OCI-LY3 (cell line): Measurements from ENCODE around the gene PC.

ENCODE experiments used
- H2AFZ ChIP-seq: fragments of 200-600, 300-600 bp; shearing (Covaris generic); 2 replicates; pipeline ENCODE4 v1.6.0; 2014; ENCODE audit warnings: antibody characterized with exemption, low read depth, low read length
- H3K27ac ChIP-seq: fragments of 200-600, 300-600 bp; sonication (generic); 2 replicates; pipeline ENCODE4 v1.5.1; 2014; ENCODE audit warnings: mild to moderate bottlenecking, low read length, moderate library complexity, mixed read lengths
- H3K27me3 ChIP-seq: fragments of 200-600, 300-600 bp; sonication (generic); 2 replicates; pipeline ENCODE4 v1.6.1; 2014; ENCODE audit warnings: low read depth, low read length, mixed read lengths
- H3K36me3 ChIP-seq: fragments of 200-600, 300-600 bp; sonication (generic); replicated peaks from 2 replicates; pipeline ENCODE3; 2014; ENCODE audit warnings: low read depth, low read length, mixed read lengths
- H3K4me1 ChIP-seq: fragments of 300-600, 200-600 bp; sonication (generic); 2 replicates; pipeline ENCODE4 v1.6.1; 2014; ENCODE audit warnings: low read length, mixed read lengths
- H3K4me2 ChIP-seq: fragments of 200-600, 300-600 bp; sonication (generic); 2 replicates; pipeline ENCODE4 v1.6.1; 2014; ENCODE audit warnings: low read length, mixed read lengths
- H3K4me3 ChIP-seq: fragments of 300-600, 200-600 bp; sonication (generic); 2 replicates; pipeline ENCODE4 v1.5.1; 2014; ENCODE audit warnings: antibody characterized with exemption, mild to moderate bottlenecking, low read length, moderate library complexity
- H3K79me2 ChIP-seq: fragments of 300-600, 200-600 bp; shearing (Covaris generic); 2 replicates; pipeline ENCODE4 v1.6.1; 2014; ENCODE audit warnings: mild to moderate bottlenecking, low read length, mixed read lengths
- H3K9ac ChIP-seq: fragments of 300-600, 200-600 bp; shearing (Covaris generic); 2 replicates; pipeline ENCODE4 v1.6.0; 2014; ENCODE audit warnings: mild to moderate bottlenecking, low read length, moderate library complexity
- H3K9me3 ChIP-seq: fragments of 200-600, 300-600 bp; shearing (Covaris generic); 2 replicates; pipeline ENCODE4 v1.6.1; 2014; ENCODE audit warnings: low read length, mixed read lengths; ENCODE audit not compliant: insufficient read depth
- H4K20me1 ChIP-seq: fragments of 200-600, 300-600 bp; sonication (generic); 2 replicates; pipeline ENCODE4 v1.6.1; 2016; ENCODE audit warnings: low read length, mixed read lengths; ENCODE audit not compliant: insufficient read depth
- EZH2phosphoT487 ChIP-seq: fragments of 200-600 bp; shearing (Covaris generic); IDR thresholded peaks from 2 replicates; pipeline ENCODE4 v1.6.1; 2018; ENCODE audit warnings: antibody characterized with exemption, mixed run types, low read depth
- TF ChIP-seq, protein P1 (sequence below): fragments of 200-600, 300-600 bp; sonication (generic); IDR thresholded peaks from 2 replicates; pipeline ENCODE4 v1.5.1; 2014; ENCODE audit warnings: antibody characterized with exemption, low read length, low read depth

The PC gene

DNA sequence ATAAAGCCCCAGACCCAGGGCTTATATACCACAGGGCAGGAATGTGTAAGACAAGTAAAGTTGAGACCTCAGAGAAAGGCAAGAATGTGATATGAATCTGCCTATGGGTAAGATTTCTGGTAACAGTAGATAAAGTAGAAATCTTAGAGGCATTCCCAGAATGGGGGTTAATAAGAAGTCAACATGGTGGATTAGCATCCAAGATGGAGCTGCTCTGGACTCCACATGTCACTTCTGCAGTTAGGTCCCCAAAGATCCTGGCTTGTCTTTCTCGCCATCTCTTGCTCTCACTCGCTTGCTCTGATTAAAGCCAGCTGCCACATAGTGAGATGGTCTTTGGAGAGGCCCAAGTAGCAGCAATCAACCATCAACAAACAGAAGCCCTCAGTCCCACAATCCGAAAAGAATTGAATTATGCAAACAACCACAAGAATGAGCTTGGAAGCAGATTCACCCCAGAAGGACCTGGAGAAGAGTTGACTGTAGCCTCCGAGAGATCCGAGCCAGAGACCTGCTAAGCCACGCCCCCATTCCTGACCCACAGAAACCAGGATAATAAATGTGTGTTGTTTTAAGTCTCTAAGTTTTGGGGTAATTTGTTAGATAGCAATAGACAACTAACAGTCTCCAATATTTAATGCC, 11.5 kb upstream of the PC start:
- no peak overlapping the region for H3K27ac ChIP-seq

DNA sequence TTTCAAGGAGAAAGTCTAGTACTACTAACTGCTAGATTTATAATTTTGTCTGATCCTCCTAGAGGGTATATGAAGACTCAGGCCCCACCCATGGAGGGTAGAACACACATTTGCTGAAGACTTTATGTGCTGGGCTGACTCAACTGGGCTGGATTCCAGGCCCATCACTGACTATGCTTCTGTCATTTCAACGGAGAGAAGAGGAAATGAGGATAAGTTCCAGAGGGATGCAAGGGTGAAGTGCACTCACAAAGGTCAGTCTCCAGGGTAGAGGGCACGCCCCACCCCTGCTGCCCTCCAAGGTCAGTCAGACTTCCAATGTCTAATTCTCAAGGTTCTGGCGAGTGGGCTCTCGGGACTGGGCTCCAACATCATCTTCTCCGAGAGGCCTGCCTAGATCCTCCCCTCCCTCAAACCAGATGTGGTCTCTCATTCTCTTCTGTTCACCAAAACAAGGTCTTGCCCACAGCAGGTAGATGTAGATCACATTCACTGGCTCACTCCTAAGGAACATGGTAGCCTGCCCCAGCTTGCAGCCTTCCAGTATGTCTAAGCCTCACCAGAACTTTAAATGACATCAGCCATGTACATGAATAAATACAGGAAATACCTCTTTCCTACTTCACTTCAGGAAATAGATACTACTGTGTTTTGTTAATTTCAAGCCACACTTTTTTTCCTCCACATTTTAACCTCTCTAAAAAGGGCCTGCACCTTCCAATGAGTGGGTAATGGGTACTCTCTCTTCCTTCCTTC, 9.7 kb upstream of the PC start:
- no peak overlapping the region for H2AFZ ChIP-seq

More for the DNA sequence above, 11.5 kb upstream of the PC start:
- Histone ChIP-seq H4K20me1 (no peaks in the 10 kb centered on the region), H3K36me3 (no peaks in the 10 kb centered on the region), H3K4me1 (no peaks in the 10 kb centered on the region), H3K9ac (no peak overlapping the region), H3K9me3 (no peaks in the 10 kb centered on the region), H3K79me2 (no peaks in the 10 kb centered on the region), H3K27me3 (peaks cover 6% of the 10 kb centered on the region; the same call in 1 of the 2 replicates), H3K4me2 (no peak overlapping the region), H3K4me3 (no peak overlapping the region), H2AFZ (no peak overlapping the region)
- TF ChIP-seq EZH2phosphoT487: no peak
- TF ChIP-seq, protein P1, sequence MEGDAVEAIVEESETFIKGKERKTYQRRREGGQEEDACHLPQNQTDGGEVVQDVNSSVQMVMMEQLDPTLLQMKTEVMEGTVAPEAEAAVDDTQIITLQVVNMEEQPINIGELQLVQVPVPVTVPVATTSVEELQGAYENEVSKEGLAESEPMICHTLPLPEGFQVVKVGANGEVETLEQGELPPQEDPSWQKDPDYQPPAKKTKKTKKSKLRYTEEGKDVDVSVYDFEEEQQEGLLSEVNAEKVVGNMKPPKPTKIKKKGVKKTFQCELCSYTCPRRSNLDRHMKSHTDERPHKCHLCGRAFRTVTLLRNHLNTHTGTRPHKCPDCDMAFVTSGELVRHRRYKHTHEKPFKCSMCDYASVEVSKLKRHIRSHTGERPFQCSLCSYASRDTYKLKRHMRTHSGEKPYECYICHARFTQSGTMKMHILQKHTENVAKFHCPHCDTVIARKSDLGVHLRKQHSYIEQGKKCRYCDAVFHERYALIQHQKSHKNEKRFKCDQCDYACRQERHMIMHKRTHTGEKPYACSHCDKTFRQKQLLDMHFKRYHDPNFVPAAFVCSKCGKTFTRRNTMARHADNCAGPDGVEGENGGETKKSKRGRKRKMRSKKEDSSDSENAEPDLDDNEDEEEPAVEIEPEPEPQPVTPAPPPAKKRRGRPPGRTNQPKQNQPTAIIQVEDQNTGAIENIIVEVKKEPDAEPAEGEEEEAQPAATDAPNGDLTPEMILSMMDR: no peak

DNA sequence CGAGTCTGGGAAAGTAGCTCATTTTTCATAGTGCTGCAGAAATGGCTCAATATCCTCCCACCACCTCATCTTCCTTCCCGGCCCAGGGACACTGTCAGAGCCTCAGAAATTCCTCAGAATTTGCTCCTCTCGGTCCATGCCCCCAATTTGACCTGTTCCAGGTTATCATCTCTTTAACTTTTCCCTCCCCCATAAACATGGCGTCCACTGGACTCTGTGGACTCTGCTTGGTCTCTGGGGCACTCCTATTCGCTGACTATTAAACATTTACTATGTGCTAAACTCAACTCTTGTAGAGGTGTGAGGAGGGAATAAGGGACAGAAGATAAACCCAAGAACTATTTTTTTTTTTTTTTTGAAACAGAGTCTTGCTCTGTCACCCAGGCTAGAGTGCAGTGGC, 8.2 kb upstream of the PC start:
- no peaks in the 10 kb centered on the region for H4K20me1 ChIP-seq
- peaks cover 6% of the 10 kb centered on the region; the same call in 1 of the 2 replicates for H3K27me3 ChIP-seq
- no peak overlapping the region for H3K27ac ChIP-seq
- H3K9me3 ChIP-seq: no peaks in the 10 kb centered on the region
- H3K4me3 ChIP-seq: no peak overlapping the region
- no peak overlapping the region for H3K4me2 ChIP-seq
- H3K36me3 ChIP-seq: no peaks in the 10 kb centered on the region
- no peaks in the 10 kb centered on the region for H3K79me2 ChIP-seq
- peaks cover 5% of the 10 kb centered on the region; the same call in 1 of the 2 replicates for H3K4me1 ChIP-seq
- no peak overlapping the region for H3K9ac ChIP-seq
- TF ChIP-seq EZH2phosphoT487: no peak
- TF ChIP-seq, protein P1: no peak
- no peak overlapping the region; the same call in 1 of the 2 replicates for H2AFZ ChIP-seq

More for the DNA sequence above, 9.7 kb upstream of the PC start:
- peaks cover 6% of the 10 kb centered on the region; the same call in 1 of the 2 replicates for H3K27me3 ChIP-seq
- no peaks in the 10 kb centered on the region for H3K79me2 ChIP-seq
- no peaks in the 10 kb centered on the region for H3K4me1 ChIP-seq
- H3K27ac ChIP-seq: no peak overlapping the region
- H3K36me3 ChIP-seq: no peaks in the 10 kb centered on the region
- H3K9me3 ChIP-seq: no peaks in the 10 kb centered on the region
- no peak for TF ChIP-seq EZH2phosphoT487
- TF ChIP-seq, protein P1: no peak
- H3K4me2 ChIP-seq: no peak overlapping the region
- no peak overlapping the region for H3K4me3 ChIP-seq
- H4K20me1 ChIP-seq: no peaks in the 10 kb centered on the region
- no peak overlapping the region for H3K9ac ChIP-seq

DNA sequence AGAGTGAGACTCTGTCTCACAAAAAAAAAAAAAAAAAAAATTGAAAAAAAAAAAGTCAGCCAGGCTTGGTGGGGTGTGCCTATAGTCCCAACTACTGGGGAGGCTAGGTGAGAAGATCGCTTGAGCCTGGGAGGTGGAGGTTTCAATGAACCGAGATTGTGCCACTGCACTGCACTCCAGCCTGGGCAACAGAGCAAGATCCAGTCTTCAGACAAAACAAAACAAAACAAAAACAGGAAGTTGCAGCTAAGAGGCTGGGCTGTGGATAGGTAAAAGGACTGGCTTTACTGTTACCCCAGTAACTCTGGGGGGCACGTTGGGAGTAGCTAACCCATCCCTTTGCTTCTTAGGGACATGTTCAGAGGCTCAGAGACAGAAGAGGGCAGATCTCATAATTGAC, 6.3 kb upstream of the PC start:
- TF ChIP-seq EZH2phosphoT487: no peak
- TF ChIP-seq, protein P1: no peak
- H2AFZ ChIP-seq: no peak overlapping the region
- H3K4me3 ChIP-seq: no peak overlapping the region
- H3K27ac ChIP-seq: no peak overlapping the region
- H3K27me3 ChIP-seq: 0 out of 2 replicates have a peak, but pooled peaks cover under 1% of the 10 kb centered on the region
- H4K20me1 ChIP-seq: no peaks in the 10 kb centered on the region
- H3K4me1 ChIP-seq: peaks cover 5% of the 10 kb centered on the region; the same call in 1 of the 2 replicates
- H3K79me2 ChIP-seq: no peaks in the 10 kb centered on the region
- H3K4me2 ChIP-seq: no peak overlapping the region
- no peak overlapping the region for H3K9ac ChIP-seq
- H3K9me3 ChIP-seq: no peaks in the 10 kb centered on the region
- no peaks in the 10 kb centered on the region for H3K36me3 ChIP-seq
